OCI-LY1 (cell line): ENCODE measurements around the gene SERPINI1.

Source experiments
- H2AFZ ChIP-seq: fragments of 200-600 bp; sonication (generic), shearing (Covaris generic); 2 replicates; pipeline ENCODE4 v1.6.0; 2014; ENCODE audit warnings: antibody characterized with exemption, mild to moderate bottlenecking, low read length
- H3F3A ChIP-seq: fragments of 200-600 bp; sonication (generic), shearing (Covaris generic); 2 replicates; pipeline ENCODE4 v1.6.0; 2014; ENCODE audit warnings: mild to moderate bottlenecking, antibody characterized with exemption, low read length, moderate library complexity; ENCODE audit not compliant: insufficient read depth
- H3K27ac ChIP-seq: fragments of 200-600 bp; sonication (generic); 2 replicates; pipeline ENCODE4 v1.5.1; 2014; ENCODE audit warnings: low read length, mixed run types, mild to moderate bottlenecking, low read depth; ENCODE audit not compliant: poor library complexity, severe bottlenecking
- H3K27me3 ChIP-seq: fragments of 200-600 bp; sonication (generic); 2 replicates; pipeline ENCODE4 v1.6.0; 2014; ENCODE audit warnings: antibody characterized with exemption, mild to moderate bottlenecking, low read length, moderate library complexity; ENCODE audit not compliant: insufficient read depth
- H3K36me3 ChIP-seq: fragments of 200-600 bp; sonication (generic); 2 replicates; pipeline ENCODE4 v1.6.1; 2014; ENCODE audit warnings: mild to moderate bottlenecking, antibody characterized with exemption, low read length, moderate library complexity, mixed read lengths; ENCODE audit not compliant: insufficient read depth
- H3K4me1 ChIP-seq: fragments of 200-600 bp; sonication (generic); 2 replicates; pipeline ENCODE4 v1.5.1; 2014; ENCODE audit warnings: mild to moderate bottlenecking, low read length, moderate library complexity; ENCODE audit not compliant: insufficient read depth, severe bottlenecking
- H3K4me2 ChIP-seq: fragments of 200-600 bp; sonication (generic), shearing (Covaris generic); 2 replicates; pipeline ENCODE4 v1.6.1; 2014; ENCODE audit warnings: low read length
- H3K4me3 ChIP-seq: fragments of 200-600 bp; sonication (generic); 2 replicates; pipeline ENCODE4 v1.5.1; 2014; ENCODE audit warnings: low read length, low read depth, mild to moderate bottlenecking, mixed read lengths; ENCODE audit not compliant: poor library complexity, severe bottlenecking
- H3K79me2 ChIP-seq: fragments of 200-600 bp; shearing (Covaris generic); 2 replicates; pipeline ENCODE4 v1.6.1; 2016; ENCODE audit warnings: mixed run types, low read length, mixed read lengths; ENCODE audit not compliant: insufficient read depth
- H3K9ac ChIP-seq: fragments of 200-600 bp; sonication (generic), shearing (Covaris generic); 2 replicates; pipeline ENCODE4 v1.6.1; 2014; ENCODE audit warnings: mild to moderate bottlenecking, low read length, mixed read lengths
- H3K9me2 ChIP-seq: fragments of 200-600 bp; sonication (generic), shearing (Covaris generic); 2 replicates; pipeline ENCODE4 v1.6.1; 2014; ENCODE audit warnings: low read depth, mild to moderate bottlenecking, low read length, mixed read lengths
- H3K9me3 ChIP-seq: fragments of 200-600 bp; shearing (Covaris generic); 2 replicates; pipeline ENCODE4 v1.6.1; 2014; ENCODE audit warnings: low read length, mixed read lengths
- H4K20me1 ChIP-seq: fragments of 200-600 bp; sonication (generic), shearing (Covaris generic); 2 replicates; pipeline ENCODE4 v1.6.0; 2016; ENCODE audit warnings: mild to moderate bottlenecking, low read length; ENCODE audit not compliant: insufficient read depth
- CTCF ChIP-seq: fragments of 200-600 bp; sonication (generic), shearing (Covaris generic); IDR thresholded peaks from 2 replicates; pipeline ENCODE4 v1.5.1; 2017; ENCODE audit warnings: mild to moderate bottlenecking, antibody characterized with exemption, low read length, moderate library complexity, mixed read lengths
- EZH2 ChIP-seq: fragments of 200-600 bp; sonication (generic), shearing (Covaris generic); IDR thresholded peaks from 2 replicates; pipeline ENCODE4 v1.8.0; 2017; ENCODE audit warnings: borderline replicate concordance, mixed run types, mild to moderate bottlenecking, antibody characterized with exemption, low read length, moderate library complexity, mixed read lengths

SERPINI1 gene

GRCh38 chr3:167844528-167844927 is 109.0 kb downstream of the SERPINI1 start:
- no peaks in the 10 kb centered on the region for H3K9me3 ChIP-seq
- peak overlapping the region; percentile 88 for H3K27ac ChIP-seq
- no peaks in the 10 kb centered on the region for H3F3A ChIP-seq
- peak overlapping the region; percentile 13; the same call in 1 of the 2 replicates for H2AFZ ChIP-seq
- peaks cover 39% of the 10 kb centered on the region for H3K4me1 ChIP-seq
- peak overlapping the region; percentile 43 for H3K4me2 ChIP-seq
- H3K27me3 ChIP-seq = no peaks in the 10 kb centered on the region
- H3K9me2 ChIP-seq = no peaks in the 10 kb centered on the region
- H3K4me3 ChIP-seq = peak overlapping the region; percentile 8
- no peaks in the 10 kb centered on the region for H3K36me3 ChIP-seq
- peak overlapping the region; percentile 8; the same call in 1 of the 2 replicates for H3K9ac ChIP-seq
- H3K79me2 ChIP-seq = no peaks in the 10 kb centered on the region
- H4K20me1 ChIP-seq = no peaks in the 10 kb centered on the region
- TF ChIP-seq CTCF (no peak), EZH2 (no peak)

- Histone ChIP-seq H3K9me3 (no peaks in the 10 kb centered on the region), H3K9ac (no peak overlapping the region), H4K20me1 (no peaks in the 10 kb centered on the region), H3K27ac (no peak overlapping the region), H3K27me3 (no peaks in the 10 kb centered on the region), H3K4me1 (no peaks in the 10 kb centered on the region), H3F3A (no peaks in the 10 kb centered on the region), H2AFZ (0 out of 2 replicates have a peak overlapping the region, but pooled peaks have one; percentile 11), H3K4me3 (no peak overlapping the region), H3K9me2 (no peaks in the 10 kb centered on the region), H3K4me2 (no peak overlapping the region), H3K36me3 (no peaks in the 10 kb centered on the region), H3K79me2 (no peaks in the 10 kb centered on the region)
- TF ChIP-seq CTCF (no peak), EZH2 (no peak)
These were observed 115.7 kb downstream of the SERPINI1 start for GRCh38 chr3:167851171-167851570.

- Histone ChIP-seq H3K27me3 (no peaks in the 10 kb centered on the region), H3K4me1 (no peaks in the 10 kb centered on the region), H3K79me2 (no peaks in the 10 kb centered on the region), H3K9ac (no peak overlapping the region), H3F3A (no peaks in the 10 kb centered on the region), H3K4me2 (no peak overlapping the region), H3K9me3 (no peaks in the 10 kb centered on the region), H2AFZ (0 out of 2 replicates have a peak overlapping the region, but pooled peaks have one; percentile 5), H3K27ac (no peak overlapping the region), H3K4me3 (no peak overlapping the region), H3K9me2 (no peaks in the 10 kb centered on the region), H3K36me3 (no peaks in the 10 kb centered on the region), H4K20me1 (no peaks in the 10 kb centered on the region)
- TF ChIP-seq CTCF (no peak), EZH2 (no peak)
These were observed 116.2 kb downstream of the SERPINI1 start for GRCh38 chr3:167851749-167852148.
